GM12801 (cell line): Measurements from ENCODE around the gene GMCL1.

Experiments
- TF ChIP-seq, protein P1 (sequence below): IDR thresholded peaks from one replicate; pipeline ENCODE4 v1.5.1; 2011; ENCODE audit warnings: control low read depth; ENCODE audit not compliant: insufficient read length; ENCODE audit errors: extremely low read depth

The GMCL1 gene

DNA sequence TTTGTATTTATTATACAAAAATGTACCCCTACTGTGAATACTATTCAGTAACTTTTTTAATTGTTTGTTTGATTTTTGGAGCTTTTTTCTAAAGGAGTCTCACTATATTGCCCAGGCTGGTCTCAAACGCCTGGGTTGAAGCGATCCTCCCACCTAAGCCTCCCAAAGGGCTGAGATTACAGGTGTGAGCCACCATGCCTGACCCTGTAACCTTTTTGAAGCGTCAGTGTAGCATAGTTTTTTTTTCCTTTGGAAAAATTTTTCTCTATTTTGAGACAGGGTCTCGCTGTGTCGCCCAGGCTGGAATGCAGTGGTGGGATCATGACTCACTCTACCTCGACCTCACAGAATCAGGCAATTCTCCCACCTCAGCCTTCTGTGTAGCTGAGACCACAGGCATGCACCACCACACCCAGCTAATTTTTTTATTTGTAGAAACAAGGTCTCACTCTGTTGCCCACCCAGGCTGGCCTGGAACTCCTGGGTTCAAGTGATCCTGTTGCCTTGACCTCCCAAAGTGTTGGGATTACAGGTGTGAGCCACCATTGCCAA is 2.0 kb downstream of the GMCL1 start:
- TF ChIP-seq, protein P1, sequence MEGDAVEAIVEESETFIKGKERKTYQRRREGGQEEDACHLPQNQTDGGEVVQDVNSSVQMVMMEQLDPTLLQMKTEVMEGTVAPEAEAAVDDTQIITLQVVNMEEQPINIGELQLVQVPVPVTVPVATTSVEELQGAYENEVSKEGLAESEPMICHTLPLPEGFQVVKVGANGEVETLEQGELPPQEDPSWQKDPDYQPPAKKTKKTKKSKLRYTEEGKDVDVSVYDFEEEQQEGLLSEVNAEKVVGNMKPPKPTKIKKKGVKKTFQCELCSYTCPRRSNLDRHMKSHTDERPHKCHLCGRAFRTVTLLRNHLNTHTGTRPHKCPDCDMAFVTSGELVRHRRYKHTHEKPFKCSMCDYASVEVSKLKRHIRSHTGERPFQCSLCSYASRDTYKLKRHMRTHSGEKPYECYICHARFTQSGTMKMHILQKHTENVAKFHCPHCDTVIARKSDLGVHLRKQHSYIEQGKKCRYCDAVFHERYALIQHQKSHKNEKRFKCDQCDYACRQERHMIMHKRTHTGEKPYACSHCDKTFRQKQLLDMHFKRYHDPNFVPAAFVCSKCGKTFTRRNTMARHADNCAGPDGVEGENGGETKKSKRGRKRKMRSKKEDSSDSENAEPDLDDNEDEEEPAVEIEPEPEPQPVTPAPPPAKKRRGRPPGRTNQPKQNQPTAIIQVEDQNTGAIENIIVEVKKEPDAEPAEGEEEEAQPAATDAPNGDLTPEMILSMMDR = no peak

DNA sequence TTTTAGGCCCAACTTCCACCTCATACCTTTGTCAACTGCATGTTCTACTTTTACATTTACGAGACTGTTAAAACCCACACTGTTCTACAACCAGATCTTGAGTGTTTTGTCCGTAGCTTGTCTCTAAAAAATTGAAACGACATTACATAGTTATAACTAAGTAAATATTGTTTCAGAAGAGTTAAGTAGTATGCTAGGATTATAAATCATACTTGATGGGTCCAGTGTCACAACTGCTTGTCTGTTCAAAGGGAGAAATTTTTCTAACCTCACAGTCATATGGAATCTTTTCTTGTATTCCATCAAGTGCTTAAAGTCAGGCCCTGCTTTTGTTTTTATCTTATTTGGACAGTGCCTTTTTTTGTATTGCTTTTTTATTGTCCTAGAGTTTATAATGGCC is 4.3 kb downstream of the GMCL1 start:
- TF ChIP-seq, protein P1 = no peak

DNA sequence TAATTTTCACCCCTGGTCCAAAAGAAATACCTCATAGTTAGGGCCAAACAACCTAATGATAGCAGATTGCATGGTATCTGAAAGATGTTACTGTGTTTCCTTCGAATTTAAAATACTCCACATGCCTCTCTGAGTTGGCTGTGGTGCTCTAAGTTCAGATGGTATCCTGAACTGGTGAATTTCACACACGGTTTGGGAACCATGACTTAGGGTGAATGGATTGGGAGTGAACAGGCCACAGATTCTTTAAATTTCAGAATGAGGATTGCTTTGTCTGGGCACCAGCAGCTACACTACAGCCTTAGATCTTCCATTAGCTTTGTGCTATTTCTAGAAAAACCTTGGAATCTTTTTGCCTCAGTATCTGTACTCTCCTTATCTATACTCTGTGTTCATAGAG is 6.2 kb downstream of the GMCL1 start:
- TF ChIP-seq, protein P1 = no peak

DNA sequence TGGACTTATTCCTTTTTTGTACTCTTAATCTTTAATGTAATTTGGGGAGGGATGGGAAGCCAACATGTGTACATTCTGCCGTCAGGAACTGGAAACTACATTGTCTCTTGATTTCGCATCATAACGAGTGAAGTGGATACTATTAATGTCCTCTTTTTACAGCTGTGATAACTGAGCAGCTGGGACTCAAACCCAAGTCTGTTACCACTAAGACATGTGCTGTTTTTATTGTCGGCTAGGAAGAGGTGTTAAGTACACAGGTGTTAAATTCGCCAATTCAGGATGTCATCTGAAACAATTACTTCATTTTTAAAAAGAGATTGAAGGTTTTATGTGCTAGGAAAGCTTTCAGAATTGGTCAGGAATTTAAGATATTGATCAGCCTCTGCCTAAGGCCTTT is 6.9 kb downstream of the GMCL1 start:
- TF ChIP-seq, protein P1 = no peak

DNA sequence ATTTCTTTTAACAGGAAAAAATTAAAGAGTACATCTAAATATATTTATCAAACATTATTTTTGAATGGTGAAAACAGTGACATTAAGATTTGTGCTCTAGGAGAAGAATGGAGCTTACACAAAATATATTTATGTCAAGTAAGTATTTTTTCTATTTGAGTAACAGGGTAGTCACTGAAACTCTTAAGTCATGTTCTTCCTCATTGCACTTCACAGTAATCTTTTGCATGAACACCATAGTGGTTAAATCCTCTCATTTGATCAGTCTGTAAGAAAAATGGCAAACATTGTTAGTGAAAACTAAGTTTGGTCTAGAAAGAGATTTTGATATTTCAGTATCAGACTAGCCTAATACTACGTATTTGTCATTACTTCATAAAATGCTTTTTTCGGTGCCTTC is 8.1 kb downstream of the GMCL1 start:
- TF ChIP-seq, protein P1 = no peak

- TF ChIP-seq, protein P1 = no peak
These were observed 14.5 kb downstream of the GMCL1 start for GRCh38 chr2:69843993-69844392.

GRCh38 chr2:69844560-69844959 is 15.1 kb downstream of the GMCL1 start:
- TF ChIP-seq, protein P1 = no peak
